ENCODE results near the gene TMPRSS13. TPM values are rescaled to one million over a fixed set of nuclear protein-coding genes. Genes with fewer than 3 reads are reported as not detected.

TMPRSS13 gene
- total and polyA plus RNA-seq, 4 experiments from 2014 or later, result 0.45 to 4.0 (median 2.3) TPM

- Mint-ChIP-seq H3K9me3 (peaks cover 0 to 4% (median 0%) of the 10 kb centered on the region in 8 donors), H3K4me3 (peak overlapping the region in 1 of 8 donors; percentile 85), H3K4me1 (peaks cover 48 to 76% (median 63%) of the 10 kb centered on the region in 4 donors), H3K27me3 (no peaks in the 10 kb centered on the region), H3K36me3 (peaks cover 0 to 13% of the 10 kb centered on the region in 2 donors), H3K27ac (peak overlapping the region in 3 of 7 donors; percentile 4 to 97 (median 11))
- H3K9me3 ChIP-seq (ENCODE audit: control insufficient read depth in 1 of 2, low read length in 2 of 2), result no peaks in the 10 kb centered on the region
- intact Hi-C loops (cut with micrococcal nuclease), result no loop called here
- no peaks in the 10 kb centered on the region for H3K36me3 ChIP-seq (ENCODE audit: insufficient read depth, low read length)
- H3K4me1 ChIP-seq (ENCODE audit: insufficient read depth, low read length), result peaks cover 67% of the 10 kb centered on the region
- ChIA-PET CTCF (ENCODE audit: partially characterized antibody) (interaction anchor here (0.7 to 14.0 kb wide), 50 partner anchors 9 to 523 kb away, joined by 3 to 402 read pairs (median 6); partner anchors contain the start of genes FXYD2, IL10RA and TMPRSS13), POLR2A (ENCODE audit: partially characterized antibody) (interaction anchor here (0.7 to 18.6 kb wide), 12 partner anchors 16 to 140 kb away, joined by 3 to 1750 read pairs (median 7); partner anchors contain the start of genes FXYD2 and IL10RA)
- no peak overlapping the region for H3K27ac ChIP-seq (ENCODE audit: low read depth, low read length)
- H3K4me3 ChIP-seq (ENCODE audit: low read length in 2 of 2), result no peak overlapping the region
- H3K27me3 ChIP-seq (ENCODE audit: insufficient read depth, low read length), result no peaks in the 10 kb centered on the region
- DNase-seq, result no peak
Observed at GRCh38 chr11:117946156-117946841, 17.1 kb upstream of the TMPRSS13 start.

DNA sequence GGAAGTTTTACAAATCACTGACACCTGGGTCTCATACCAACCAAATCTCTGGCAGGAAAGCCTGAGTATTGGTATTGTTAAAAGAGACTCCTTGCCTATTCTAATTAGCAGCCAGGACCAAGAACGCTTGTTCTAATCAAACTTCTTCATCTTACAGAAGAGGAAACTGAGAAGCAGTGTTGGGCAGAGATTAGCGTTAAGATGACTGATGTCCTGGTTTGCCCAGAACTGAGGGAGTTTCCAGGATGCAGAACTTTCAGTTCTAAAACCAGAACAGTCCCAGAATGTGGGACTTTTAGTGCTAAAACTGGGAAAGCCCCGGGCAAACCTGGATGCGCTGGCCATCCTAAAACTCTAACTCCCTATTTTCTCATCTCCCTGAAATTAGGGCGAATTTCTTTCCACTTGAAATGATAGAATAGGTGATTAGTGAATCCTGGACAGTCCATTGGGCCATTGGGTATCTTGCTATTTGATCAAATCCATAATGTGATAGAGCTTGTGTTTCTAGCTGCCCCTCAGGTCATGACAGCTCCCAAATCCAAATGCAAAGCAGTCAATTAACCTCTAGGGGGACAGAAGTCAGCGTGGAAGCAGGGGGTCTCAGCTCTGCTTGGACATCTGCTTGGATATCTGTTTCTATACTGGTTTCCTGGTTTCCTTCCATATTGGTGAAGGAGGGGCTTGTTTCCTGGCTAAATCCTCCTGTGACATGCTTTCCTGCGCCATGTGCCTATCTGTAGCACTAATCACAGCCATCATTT is 16.0 kb upstream of the TMPRSS13 start:
- Mint-ChIP-seq H3K27ac (peak overlapping the region in 5 of 7 donors; percentile 14 to 97 (median 72)), H3K27me3 (no peaks in the 10 kb centered on the region), H3K4me1 (peaks cover 38 to 66% (median 52%) of the 10 kb centered on the region in 4 donors), H3K36me3 (peaks cover 0 to 13% of the 10 kb centered on the region in 2 donors), H3K4me3 (peak overlapping the region in 2 of 8 donors; percentile 2 to 5), H3K9me3 (peaks cover 0 to 4% (median 0%) of the 10 kb centered on the region in 8 donors)
- Histone ChIP-seq H3K27me3 (ENCODE audit: insufficient read depth, low read length) (no peaks in the 10 kb centered on the region), H3K36me3 (ENCODE audit: insufficient read depth, low read length) (no peaks in the 10 kb centered on the region), H3K27ac (ENCODE audit: low read depth, low read length) (no peak overlapping the region), H3K4me3 (ENCODE audit: low read length in 2 of 2) (no peak overlapping the region), H3K4me1 (ENCODE audit: insufficient read depth, low read length) (peaks cover 56% of the 10 kb centered on the region), H3K9me3 (ENCODE audit: control insufficient read depth in 1 of 2, low read length in 2 of 2) (no peaks in the 10 kb centered on the region)
- ChIA-PET CTCF (ENCODE audit: partially characterized antibody) (interaction anchor here (0.9 to 14.0 kb wide), 14 partner anchors 14 to 519 kb away, joined by 3 to 402 read pairs (median 48); partner anchors contain the start of genes FXYD2, IL10RA and TMPRSS13), POLR2A (ENCODE audit: partially characterized antibody) (interaction anchor here (3.4 to 18.6 kb wide), 3 partner anchors 46 to 122 kb away, joined by 21 to 1750 read pairs (median 258); partner anchors contain the start of genes FXYD2 and IL10RA)
- intact Hi-C loops (cut with micrococcal nuclease), result no loop called here
- no peak for DNase-seq

DNA sequence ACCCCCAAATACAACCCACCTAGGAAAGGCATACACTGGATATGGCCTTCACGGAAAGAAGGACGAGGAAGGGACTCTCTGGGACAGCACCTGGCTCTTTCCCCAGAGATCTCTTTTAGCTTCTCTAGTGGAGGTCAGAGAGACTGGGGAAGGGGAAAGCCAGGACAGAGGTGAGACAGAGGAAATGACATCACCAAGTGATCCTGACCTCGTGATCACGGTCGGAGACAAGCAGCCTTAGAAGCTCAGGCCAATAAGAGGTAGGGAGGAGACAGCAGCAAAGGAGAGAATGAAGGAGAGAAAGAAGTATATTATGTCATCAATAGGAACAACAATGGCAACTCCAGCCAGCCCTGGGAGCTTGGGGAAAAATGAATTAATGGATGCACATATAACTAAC is 15.4 kb upstream of the TMPRSS13 start:
- H3K27ac ChIP-seq (ENCODE audit: low read depth, low read length), result no peak overlapping the region
- no peak overlapping the region for H3K4me3 ChIP-seq (ENCODE audit: low read length in 2 of 2)
- Mint-ChIP-seq H3K4me3 (peak overlapping the region in 4 of 8 donors; percentile 0 to 12 (median 6)), H3K36me3 (peaks cover 0 to 13% of the 10 kb centered on the region in 2 donors), H3K27ac (peak overlapping the region in 5 of 7 donors; percentile 47 to 97 (median 73)), H3K4me1 (peaks cover 35 to 59% (median 47%) of the 10 kb centered on the region in 4 donors), H3K9me3 (peaks cover 0 to 4% (median 0%) of the 10 kb centered on the region in 8 donors), H3K27me3 (no peaks in the 10 kb centered on the region)
- no peak for DNase-seq
- POLR2A ChIA-PET (ENCODE audit: partially characterized antibody), result interaction anchor here (18.6 kb wide), 1 partner anchor 46 kb away, joined by 1750 read pairs; the partner anchor contains the start of gene IL10RA
- H3K9me3 ChIP-seq (ENCODE audit: control insufficient read depth in 1 of 2, low read length in 2 of 2), result no peaks in the 10 kb centered on the region
- intact Hi-C loops (cut with micrococcal nuclease), result no loop called here
- no peaks in the 10 kb centered on the region for H3K27me3 ChIP-seq (ENCODE audit: insufficient read depth, low read length)
- CTCF ChIA-PET (ENCODE audit: partially characterized antibody), result interaction anchor here (1.1 to 14.0 kb wide), 10 partner anchors 13 to 519 kb away, joined by 3 to 402 read pairs (median 172); partner anchors contain the start of genes FXYD2, IL10RA and TMPRSS13
- peaks cover 49% of the 10 kb centered on the region for H3K4me1 ChIP-seq (ENCODE audit: insufficient read depth, low read length)
- H3K36me3 ChIP-seq (ENCODE audit: insufficient read depth, low read length), result no peaks in the 10 kb centered on the region

GRCh38 chr11:117941976-117942654 is 12.9 kb upstream of the TMPRSS13 start:
- Mint-ChIP-seq H3K4me3 (no peak overlapping the region), H3K4me1 (peaks cover 19 to 35% (median 27%) of the 10 kb centered on the region in 4 donors), H3K36me3 (peaks cover 0 to 13% of the 10 kb centered on the region in 2 donors), H3K27ac (no peak overlapping the region), H3K9me3 (peaks cover 0 to 4% (median 0%) of the 10 kb centered on the region in 8 donors), H3K27me3 (no peaks in the 10 kb centered on the region)
- Histone ChIP-seq H3K27ac (ENCODE audit: low read depth, low read length) (no peak overlapping the region), H3K4me1 (ENCODE audit: insufficient read depth, low read length) (peaks cover 26% of the 10 kb centered on the region), H3K27me3 (ENCODE audit: insufficient read depth, low read length) (no peaks in the 10 kb centered on the region), H3K4me3 (ENCODE audit: low read length in 2 of 2) (no peak overlapping the region), H3K36me3 (ENCODE audit: insufficient read depth, low read length) (no peaks in the 10 kb centered on the region), H3K9me3 (ENCODE audit: control insufficient read depth in 1 of 2, low read length in 2 of 2) (no peaks in the 10 kb centered on the region)
- ChIA-PET POLR2A (ENCODE audit: partially characterized antibody) (interaction anchor here (0.9 to 18.6 kb wide), 2 partner anchors 11 to 49 kb away, joined by 3 to 1750 read pairs; partner anchors contain the start of gene IL10RA), CTCF (ENCODE audit: partially characterized antibody) (interaction anchor here (1.0 to 14.0 kb wide), 8 partner anchors 10 to 516 kb away, joined by 3 to 400 read pairs (median 89); partner anchors contain the start of gene FXYD2)
- DNase-seq, result no peak
- intact Hi-C loops (cut with micrococcal nuclease), result no loop called here

DNA sequence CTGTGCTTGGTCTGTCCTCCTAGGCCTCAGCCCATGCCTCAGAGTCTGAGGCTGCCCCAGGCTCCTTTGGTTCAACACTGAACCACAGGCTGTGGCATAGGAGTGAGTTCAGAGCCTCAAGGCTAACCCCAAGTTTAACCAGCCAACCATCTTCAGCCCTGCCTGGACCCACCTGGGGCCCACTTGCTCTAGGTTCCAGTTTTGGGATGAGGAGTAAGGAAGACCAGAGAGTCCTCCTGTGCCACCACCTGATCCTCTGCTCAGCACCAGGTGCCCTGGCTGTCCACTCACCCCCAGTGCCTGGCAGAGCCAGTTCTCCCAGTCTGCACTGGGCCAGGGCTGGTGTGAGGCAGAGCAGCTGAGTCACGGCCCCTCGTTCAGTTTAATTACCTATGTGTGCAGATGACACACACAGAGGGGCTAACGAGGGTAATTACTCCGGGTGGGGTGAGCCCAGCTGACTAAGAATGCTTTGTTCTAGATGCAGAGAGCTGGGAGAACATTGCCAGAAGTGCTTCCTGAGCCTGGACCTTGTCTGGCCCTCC is 12.0 kb upstream of the TMPRSS13 start:
- H3K4me3 Mint-ChIP-seq, result no peak overlapping the region
- peak in 1 of 5 donors; percentile 26 for DNase-seq
- no peaks in the 10 kb centered on the region for H3K27me3 Mint-ChIP-seq
- Histone ChIP-seq H3K4me1 (ENCODE audit: insufficient read depth, low read length) (peaks cover 17% of the 10 kb centered on the region), H3K27ac (ENCODE audit: low read depth, low read length) (no peak overlapping the region), H3K9me3 (ENCODE audit: control insufficient read depth in 1 of 2, low read length in 2 of 2) (no peaks in the 10 kb centered on the region), H3K36me3 (ENCODE audit: insufficient read depth, low read length) (no peaks in the 10 kb centered on the region), H3K27me3 (ENCODE audit: insufficient read depth, low read length) (no peaks in the 10 kb centered on the region), H3K4me3 (ENCODE audit: low read length in 2 of 2) (no peak overlapping the region)
- intact Hi-C loops (cut with micrococcal nuclease), result no loop called here
- peaks cover 16 to 26% (median 20%) of the 10 kb centered on the region in 4 donors for H3K4me1 Mint-ChIP-seq
- peaks cover 0 to 4% (median 0%) of the 10 kb centered on the region in 8 donors for H3K9me3 Mint-ChIP-seq
- peaks cover 0 to 13% of the 10 kb centered on the region in 2 donors for H3K36me3 Mint-ChIP-seq
- H3K27ac Mint-ChIP-seq, result no peak overlapping the region
- CTCF ChIA-PET (ENCODE audit: partially characterized antibody), result interaction anchor here (1.0 to 14.0 kb wide), 5 partner anchors 98 to 515 kb away, joined by 3 to 400 read pairs (median 216); partner anchors contain the start of gene FXYD2
- POLR2A ChIA-PET (ENCODE audit: partially characterized antibody), result interaction anchor here (18.6 kb wide), 1 partner anchor 50 kb away, joined by 1750 read pairs; the partner anchor contains the start of gene IL10RA

- DNase-seq, result no peak
- ChIA-PET POLR2A (ENCODE audit: partially characterized antibody) (interaction anchor here (18.6 kb wide), 1 partner anchor 50 kb away, joined by 1750 read pairs; the partner anchor contains the start of gene IL10RA), CTCF (ENCODE audit: partially characterized antibody) (no interaction called here)
- no peaks in the 10 kb centered on the region for H3K27me3 Mint-ChIP-seq
- Histone ChIP-seq H3K4me1 (ENCODE audit: insufficient read depth, low read length) (peaks cover 17% of the 10 kb centered on the region), H3K4me3 (ENCODE audit: low read length in 2 of 2) (no peak overlapping the region), H3K9me3 (ENCODE audit: control insufficient read depth in 1 of 2, low read length in 2 of 2) (no peaks in the 10 kb centered on the region), H3K27ac (ENCODE audit: low read depth, low read length) (no peak overlapping the region), H3K36me3 (ENCODE audit: insufficient read depth, low read length) (no peaks in the 10 kb centered on the region), H3K27me3 (ENCODE audit: insufficient read depth, low read length) (no peaks in the 10 kb centered on the region)
- intact Hi-C loops (cut with micrococcal nuclease), result no loop called here
- peaks cover 15 to 21% (median 17%) of the 10 kb centered on the region in 4 donors for H3K4me1 Mint-ChIP-seq
- no peak overlapping the region for H3K27ac Mint-ChIP-seq
- H3K9me3 Mint-ChIP-seq, result peaks cover 0 to 4% (median 0%) of the 10 kb centered on the region in 8 donors
- peaks cover 0 to 13% of the 10 kb centered on the region in 2 donors for H3K36me3 Mint-ChIP-seq
- H3K4me3 Mint-ChIP-seq, result peak overlapping the region in 1 of 8 donors; percentile 9
Observed at GRCh38 chr11:117940736-117941135, 11.5 kb upstream of the TMPRSS13 start.

Data from CD4-positive, alpha-beta memory T cell (primary cell).